ENCODE results near the gene HOXA10. TPM values are rescaled to one million over a fixed set of nuclear protein-coding genes. Genes with fewer than 3 reads are reported as not detected.
A peak's percentile ranks its signal among the peaks of the same experiment; 100 is the strongest.

HOXA10 gene
- total RNA-seq, 4 donors from 2014 or later: 15.7 to 28.4 (median 19.8) TPM

DNA sequence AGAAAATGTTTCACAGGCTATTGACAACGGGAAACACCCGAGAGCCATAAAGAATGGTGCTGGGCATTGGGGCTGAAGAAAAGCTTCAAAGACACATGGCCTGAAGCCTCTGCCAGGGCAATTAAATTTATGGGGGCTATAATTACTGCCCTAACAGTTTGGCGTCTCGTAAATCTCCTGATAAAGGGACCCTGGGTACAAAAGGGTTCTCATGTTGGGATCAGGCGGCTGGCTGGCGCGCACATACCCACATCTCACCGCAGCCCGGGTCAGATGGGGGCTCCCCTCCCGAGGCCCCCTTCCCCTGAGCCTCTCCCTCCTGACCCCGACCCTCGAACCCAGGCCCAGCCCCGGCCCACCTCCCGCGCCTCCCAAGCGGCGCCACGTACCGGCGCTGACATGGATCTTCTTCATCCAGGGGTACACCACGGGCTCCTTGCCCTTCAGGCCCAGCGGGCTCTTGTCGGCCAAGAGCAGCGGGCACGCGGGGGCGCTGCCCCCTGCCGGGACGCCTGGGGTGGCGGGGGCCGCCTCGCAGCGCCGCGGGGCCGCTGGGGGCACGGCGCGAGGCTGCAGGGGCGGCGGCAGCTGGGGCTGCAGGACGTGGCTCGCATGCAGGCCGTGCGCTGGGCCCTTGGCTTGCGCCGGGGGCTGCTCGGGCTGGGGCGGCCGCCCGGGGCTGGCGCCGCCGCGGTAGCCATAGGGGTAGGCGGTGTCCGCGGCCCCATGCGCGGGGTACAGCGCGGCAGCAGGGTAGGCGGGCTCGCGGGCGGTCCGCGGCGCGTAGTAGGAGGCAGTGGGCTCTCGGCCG is 44.2 kb downstream of the HOXA10 start:
- TF ChIP-seq POLR2A (IDR thresholded peaks at IDR 0.05): peak; percentile 42 to 58
- TF ChIP-seq, protein P1, sequence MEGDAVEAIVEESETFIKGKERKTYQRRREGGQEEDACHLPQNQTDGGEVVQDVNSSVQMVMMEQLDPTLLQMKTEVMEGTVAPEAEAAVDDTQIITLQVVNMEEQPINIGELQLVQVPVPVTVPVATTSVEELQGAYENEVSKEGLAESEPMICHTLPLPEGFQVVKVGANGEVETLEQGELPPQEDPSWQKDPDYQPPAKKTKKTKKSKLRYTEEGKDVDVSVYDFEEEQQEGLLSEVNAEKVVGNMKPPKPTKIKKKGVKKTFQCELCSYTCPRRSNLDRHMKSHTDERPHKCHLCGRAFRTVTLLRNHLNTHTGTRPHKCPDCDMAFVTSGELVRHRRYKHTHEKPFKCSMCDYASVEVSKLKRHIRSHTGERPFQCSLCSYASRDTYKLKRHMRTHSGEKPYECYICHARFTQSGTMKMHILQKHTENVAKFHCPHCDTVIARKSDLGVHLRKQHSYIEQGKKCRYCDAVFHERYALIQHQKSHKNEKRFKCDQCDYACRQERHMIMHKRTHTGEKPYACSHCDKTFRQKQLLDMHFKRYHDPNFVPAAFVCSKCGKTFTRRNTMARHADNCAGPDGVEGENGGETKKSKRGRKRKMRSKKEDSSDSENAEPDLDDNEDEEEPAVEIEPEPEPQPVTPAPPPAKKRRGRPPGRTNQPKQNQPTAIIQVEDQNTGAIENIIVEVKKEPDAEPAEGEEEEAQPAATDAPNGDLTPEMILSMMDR (IDR thresholded peaks at IDR 0.05): peak in 2 of 6 experiments; percentile 26 to 28
- Histone ChIP-seq H3K27me3 (no peaks in the 10 kb centered on the region), H3K36me3 (no peaks in the 10 kb centered on the region), H3K27ac (peak overlapping the region; percentile 81 to 93 (median 89)), H3K9me3 (no peaks in the 10 kb centered on the region), H3K4me1 (peaks cover 0 to 69% (median 3%) of the 10 kb centered on the region in 4 donors), H3K4me3 (peak overlapping the region; percentile 57 to 82 (median 70))
- DNase-seq: peak; percentile 17 to 80 (median 72)

DNA sequence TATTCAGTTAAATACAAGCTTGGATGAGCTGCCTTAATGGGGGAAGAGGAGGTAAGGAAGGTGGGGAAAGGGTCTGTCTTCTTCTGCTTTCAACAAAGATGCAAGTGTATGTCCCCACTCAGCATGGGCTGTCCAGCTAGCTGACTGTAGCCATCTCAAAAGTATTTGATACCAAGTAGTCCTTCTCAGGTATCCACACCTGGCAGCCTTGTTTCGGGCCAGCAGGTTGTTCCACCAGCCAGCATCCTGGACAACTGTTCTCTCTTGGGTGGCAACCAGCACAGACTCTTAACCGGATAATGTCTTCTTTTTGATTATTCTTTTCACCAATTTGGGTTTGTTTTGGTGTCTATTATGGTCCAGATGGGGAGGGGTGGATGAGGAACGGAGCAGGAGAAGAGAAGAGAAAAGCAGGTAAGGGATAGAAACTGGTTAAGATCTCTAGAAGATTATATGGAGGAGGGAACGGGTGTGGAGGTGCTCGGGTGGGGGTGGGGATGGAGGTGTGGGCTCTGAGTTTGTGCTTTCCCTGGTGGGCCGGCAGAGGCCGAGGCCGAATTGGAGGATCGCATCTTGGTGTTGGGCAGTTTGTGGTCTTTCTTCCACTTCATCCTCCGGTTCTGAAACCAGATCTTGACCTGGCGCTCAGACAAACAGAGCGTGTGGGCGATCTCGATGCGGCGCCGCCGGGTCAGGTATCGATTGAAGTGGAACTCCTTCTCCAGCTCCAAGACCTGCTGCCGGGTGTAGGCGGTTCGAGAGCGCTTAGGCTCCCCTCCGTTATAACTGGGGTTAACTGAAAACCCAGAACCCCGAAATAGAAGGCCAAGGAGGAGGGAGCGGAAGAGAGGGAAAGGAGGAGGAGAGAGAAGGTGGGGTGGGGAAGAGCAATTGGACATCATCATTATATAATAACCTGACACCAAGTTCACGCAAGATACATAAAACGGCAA is 45.1 kb downstream of the HOXA10 start:
- Histone ChIP-seq H3K4me1 (peaks cover 0 to 67% (median 2%) of the 10 kb centered on the region in 4 donors), H3K27me3 (no peaks in the 10 kb centered on the region), H3K4me3 (peak overlapping the region; percentile 6 to 82 (median 66)), H3K27ac (peak overlapping the region; percentile 81 to 93 (median 89)), H3K9me3 (no peaks in the 10 kb centered on the region), H3K36me3 (no peaks in the 10 kb centered on the region)
- no peak for TF ChIP-seq POLR2A (IDR thresholded peaks at IDR 0.05)
- TF ChIP-seq, protein P1 (IDR thresholded peaks at IDR 0.05): no peak
- peak in 2 of 3 donors; percentile 9 to 60 for DNase-seq

DNA sequence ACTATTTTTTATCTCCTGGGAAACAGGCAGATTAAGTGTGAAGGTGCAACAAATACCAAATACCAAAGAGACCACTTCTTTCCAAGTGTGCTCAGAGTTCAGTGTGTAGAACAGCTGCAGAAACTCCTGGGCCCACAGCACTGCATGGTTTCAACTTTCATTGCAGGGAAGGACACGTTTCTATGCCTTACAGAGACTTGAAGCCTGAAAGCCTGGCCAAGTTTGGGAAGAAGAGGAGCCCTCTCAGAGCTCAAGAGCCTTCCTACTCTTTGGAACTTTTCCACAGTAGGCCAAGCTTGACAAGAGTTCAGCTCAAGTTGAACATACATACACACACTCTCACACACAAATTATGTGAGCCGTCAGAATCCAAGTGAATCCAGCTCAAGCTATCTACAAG is 46.1 kb downstream of the HOXA10 start:
- Histone ChIP-seq H3K36me3 (no peaks in the 10 kb centered on the region), H3K4me1 (peaks cover 0 to 70% (median 4%) of the 10 kb centered on the region in 4 donors), H3K27ac (peak overlapping the region in 3 of 4 donors; percentile 14 to 93 (median 92)), H3K4me3 (no peak overlapping the region), H3K27me3 (no peaks in the 10 kb centered on the region), H3K9me3 (no peaks in the 10 kb centered on the region)
- TF ChIP-seq POLR2A (IDR thresholded peaks at IDR 0.05): no peak
- TF ChIP-seq, protein P1 (IDR thresholded peaks at IDR 0.05): no peak
- DNase-seq: peak in 1 of 3 donors; percentile 6

DNA sequence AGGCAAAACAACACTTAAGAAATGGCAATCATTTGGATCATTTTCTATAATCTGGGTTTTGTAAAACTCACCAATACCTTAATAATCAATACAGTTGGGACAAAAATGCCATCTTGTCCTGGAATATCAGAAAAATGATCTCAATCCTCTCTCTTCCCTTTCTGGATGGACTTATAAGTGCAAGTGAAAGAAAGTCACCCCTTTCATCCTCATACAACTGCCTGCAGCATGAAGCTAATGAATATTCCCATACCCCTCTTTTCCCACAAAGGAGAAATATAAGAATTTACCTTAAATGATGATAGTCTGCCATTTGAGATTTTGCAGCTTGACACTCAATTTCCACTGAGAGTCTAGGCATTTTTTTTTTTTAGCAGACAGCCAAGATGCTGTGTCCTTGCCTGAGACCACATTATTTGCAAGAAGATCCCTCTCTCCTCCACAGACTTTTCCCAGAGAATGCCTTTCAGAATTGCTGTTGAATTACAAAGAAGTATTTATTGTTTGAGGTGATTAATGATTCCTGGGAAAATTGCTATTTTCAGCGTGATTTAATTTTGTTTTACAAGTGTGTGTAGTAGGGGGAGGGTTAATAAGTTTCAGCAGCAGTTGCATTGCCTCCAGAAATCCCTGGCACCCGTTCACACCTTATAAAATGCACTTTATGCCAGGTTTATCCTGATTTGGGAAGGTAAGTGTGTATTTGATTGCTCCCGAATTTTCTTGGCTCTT is 47.4 kb downstream of the HOXA10 start:
- DNase-seq: no peak
- Histone ChIP-seq H3K4me1 (peaks cover 0 to 71% (median 6%) of the 10 kb centered on the region in 4 donors), H3K4me3 (no peak overlapping the region), H3K36me3 (no peaks in the 10 kb centered on the region), H3K27ac (no peak overlapping the region), H3K9me3 (no peaks in the 10 kb centered on the region), H3K27me3 (no peaks in the 10 kb centered on the region)
- TF ChIP-seq POLR2A (IDR thresholded peaks at IDR 0.05): no peak
- TF ChIP-seq, protein P1 (IDR thresholded peaks at IDR 0.05): no peak

DNA sequence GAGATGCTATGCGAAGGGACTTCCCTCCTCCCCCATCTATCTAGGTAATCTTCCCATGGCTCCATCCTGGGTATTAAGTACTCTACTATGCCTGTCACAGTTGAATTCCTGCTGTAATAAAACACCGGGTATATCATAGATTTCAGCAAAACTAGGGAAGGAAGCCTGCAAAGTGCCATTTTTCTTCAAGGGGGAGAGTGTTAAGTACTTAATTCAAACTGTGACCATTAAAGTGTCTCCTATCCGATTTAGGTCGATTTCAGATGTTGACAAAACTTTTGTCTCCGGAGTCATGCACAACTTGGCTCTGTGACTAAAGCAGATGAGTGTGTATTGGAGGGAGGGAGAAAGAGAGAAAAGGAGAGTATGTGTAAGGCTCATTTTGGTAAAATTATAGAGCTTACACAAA is 48.1 kb downstream of the HOXA10 start:
- TF ChIP-seq POLR2A (IDR thresholded peaks at IDR 0.05): no peak
- TF ChIP-seq, protein P1 (IDR thresholded peaks at IDR 0.05): no peak
- Histone ChIP-seq H3K9me3 (no peaks in the 10 kb centered on the region), H3K36me3 (no peaks in the 10 kb centered on the region), H3K4me1 (peaks cover 0 to 75% (median 6%) of the 10 kb centered on the region in 4 donors), H3K27ac (no peak overlapping the region), H3K27me3 (no peaks in the 10 kb centered on the region), H3K4me3 (no peak overlapping the region)
- no peak for DNase-seq
